H1 (cell line): ENCODE measurements around the gene RELL1. TPM values are rescaled to one million over a fixed set of nuclear protein-coding genes. Genes with fewer than 3 reads are reported as not detected.

Source experiments
- CTCF ChIA-PET: fragments of 300-600 bp; sonication (Branson Sonifier 250); formaldehyde crosslinking; loops from one replicate; lab custom pipeline; 2021; ENCODE audit not compliant: partially characterized antibody; lab: Charles Lee
- POLR2A ChIA-PET: fragments of 300-600 bp; sonication (Branson Sonifier 250); formaldehyde crosslinking; loops from one replicate; lab custom pipeline; 2021; ENCODE audit warnings: inconsistent platforms; ENCODE audit not compliant: partially characterized antibody; lab: Charles Lee
- DNase-seq, 2 experiments: peaks; one replicate each; pipeline versions ENCODE4 v3.0.0 to v3.0.0-alpha.2; 2010 to 2022; ENCODE audit warnings: low spot score in 2 of 2, low read depth in 1 of 2, mixed read lengths in 1 of 2
- FAIRE-seq: peaks from 2 replicates; lab custom pipeline; 2011; peaks lifted over from hg19 to GRCh38; lab: Jason Lieb, UNC
- H2AFZ ChIP-seq: 2 replicates; pipeline ENCODE4 v1.8.1; 2012; ENCODE audit warnings: low read length, inconsistent platforms
- H2AK5ac ChIP-seq: 2 replicates; pipeline ENCODE4 v1.6.1; 2013; ENCODE audit warnings: low read depth, low read length
- H2BK120ac ChIP-seq: replicated peaks from 2 replicates; pipeline ENCODE3; 2013; ENCODE audit warnings: low read depth, low read length, inconsistent platforms
- H2BK12ac ChIP-seq: 2 replicates; pipeline ENCODE4 v1.6.1; 2013; ENCODE audit warnings: low read depth, low read length
- H2BK15ac ChIP-seq: 2 replicates; pipeline ENCODE4 v1.6.1; 2013; ENCODE audit warnings: low read length
- H2BK20ac ChIP-seq: 2 replicates; pipeline ENCODE4 v1.6.1; 2013; ENCODE audit warnings: low read length
- H2BK5ac ChIP-seq: 2 replicates; pipeline ENCODE4 v1.6.1; 2013; ENCODE audit warnings: low read depth, low read length
- H3K14ac ChIP-seq: 2 replicates; pipeline ENCODE4 v1.6.1; 2013; ENCODE audit warnings: inconsistent platforms; ENCODE audit not compliant: insufficient read length
- H3K18ac ChIP-seq: 2 replicates; pipeline ENCODE4 v1.6.1; 2013; ENCODE audit warnings: low read length; ENCODE audit errors: extremely low read depth
- H3K23ac ChIP-seq: 2 replicates; pipeline ENCODE4 v1.6.1; 2013; ENCODE audit warnings: inconsistent platforms; ENCODE audit not compliant: insufficient read length
- H3K23me2 ChIP-seq: 2 replicates; pipeline ENCODE4 v1.6.1; 2013; ENCODE audit warnings: low read depth, low read length
- H3K27ac ChIP-seq: 2 replicates; pipeline ENCODE4 v1.6.1; 2011; ENCODE audit warnings: low read depth, low read length, inconsistent platforms
- H3K27me3 ChIP-seq, 4 experiments: replicated peaks in 1 of 4; 1 replicate in 1 of 4; 2 replicates in 3 of 4; pipeline versions ENCODE4 v1.6.1 to v1.8.1; 2011 to 2013; ENCODE audit warnings: low read length in 3 of 4, mild to moderate bottlenecking in 3 of 4, inconsistent platforms in 2 of 4, mixed read lengths in 2 of 4, moderate library complexity in 1 of 4; ENCODE audit not compliant: control insufficient read depth in 3 of 4, insufficient read depth in 3 of 4; ENCODE audit errors: extremely low read depth in 1 of 4
- H3K36me3 ChIP-seq, 4 experiments: 2 replicates each; pipeline versions ENCODE4 v1.6.1 to v1.8.1; 2011 to 2013; ENCODE audit warnings: mild to moderate bottlenecking in 4 of 4, low read length in 3 of 4, moderate library complexity in 2 of 4, control low read depth in 1 of 4, inconsistent platforms in 1 of 4; ENCODE audit not compliant: insufficient read depth in 4 of 4, control insufficient read depth in 2 of 4
- H3K4ac ChIP-seq: replicated peaks from 2 replicates; pipeline ENCODE3; 2013; ENCODE audit warnings: low read length, low read depth, mixed read lengths, inconsistent platforms; ENCODE audit not compliant: insufficient read length
- H3K4me1 ChIP-seq, 4 experiments: replicated peaks in 1 of 4; 1 replicate in 1 of 4; 2 replicates in 3 of 4; pipeline versions ENCODE4 v1.6.1 to v1.8.1; 2011 to 2013; ENCODE audit warnings: low read length in 3 of 4, inconsistent platforms in 2 of 4, mixed read lengths in 1 of 4; ENCODE audit not compliant: insufficient read depth in 4 of 4, control insufficient read depth in 3 of 4
- H3K4me2 ChIP-seq, 2 experiments: 2 replicates each; pipeline versions ENCODE4 v1.6.1 to v1.8.1; 2011 to 2013; ENCODE audit warnings: low read depth in 2 of 2, low read length in 2 of 2, control low read depth in 1 of 2, inconsistent platforms in 1 of 2, mild to moderate bottlenecking in 1 of 2; ENCODE audit not compliant: insufficient read depth in 1 of 2
- H3K4me3 ChIP-seq, 4 experiments: fragments of 200-600, 300-600 bp in 1 of 4; sonication (generic), shearing (Covaris generic), sonication (Bioruptor Twin) in 1 of 4; 2 replicates each; pipeline versions ENCODE4 v1.5.1 to v1.8.1; 2011 to 2016; ENCODE audit warnings: low read length in 4 of 4, low read depth in 3 of 4, control low read depth in 2 of 4, inconsistent platforms in 2 of 4, mild to moderate bottlenecking in 2 of 4, mixed read lengths in 1 of 4, moderate library complexity in 1 of 4; ENCODE audit not compliant: insufficient read depth in 2 of 4; ENCODE audit errors: extremely low read depth in 1 of 4
- H3K56ac ChIP-seq: replicated peaks from 2 replicates; pipeline ENCODE3; 2013; ENCODE audit warnings: low read depth, mild to moderate bottlenecking, mixed read lengths, low read length, inconsistent platforms; ENCODE audit not compliant: insufficient read length
- H3K79me1 ChIP-seq: 2 replicates; pipeline ENCODE4 v1.6.1; 2013; ENCODE audit warnings: low read depth, low read length, control low read depth
- H3K79me2 ChIP-seq, 2 experiments: 2 replicates each; pipeline versions ENCODE4 v1.6.1 to v1.8.1; 2012 to 2013; ENCODE audit warnings: low read length in 2 of 2, mild to moderate bottlenecking in 2 of 2, inconsistent platforms in 1 of 2; ENCODE audit not compliant: insufficient read depth in 2 of 2, control insufficient read depth in 1 of 2
- H3K9ac ChIP-seq, 4 experiments: replicated peaks in 1 of 4; 1 replicate in 1 of 4; 2 replicates in 3 of 4; pipeline versions ENCODE4 v1.6.1 to v1.8.1; 2011 to 2013; ENCODE audit warnings: low read depth in 3 of 4, low read length in 3 of 4, control low read depth in 2 of 4, mild to moderate bottlenecking in 2 of 4, moderate library complexity in 2 of 4, inconsistent platforms in 1 of 4; ENCODE audit errors: extremely low read depth in 1 of 4
- H3K9me3 ChIP-seq, 2 experiments: 2 replicates each; pipeline versions ENCODE4 v1.6.1 to v1.8.1; 2012 to 2013; ENCODE audit warnings: mild to moderate bottlenecking in 2 of 2, moderate library complexity in 2 of 2, control low read depth in 1 of 2, inconsistent platforms in 1 of 2, low read depth in 1 of 2, low read length in 1 of 2, mixed read lengths in 1 of 2; ENCODE audit not compliant: insufficient read depth in 2 of 2
- H4K20me1 ChIP-seq, 2 experiments: replicated peaks in 1 of 2; 2 replicates each; pipeline versions ENCODE3 to v1.8.1; 2011 to 2013; ENCODE audit warnings: inconsistent platforms in 2 of 2, low read length in 2 of 2, mild to moderate bottlenecking in 1 of 2; ENCODE audit not compliant: insufficient read depth in 2 of 2, control insufficient read depth in 1 of 2
- H4K5ac ChIP-seq: 2 replicates; pipeline ENCODE4 v1.6.1; 2013; ENCODE audit warnings: low read length, low read depth, mixed read lengths, inconsistent platforms; ENCODE audit not compliant: insufficient read length
- H4K8ac ChIP-seq: 2 replicates; pipeline ENCODE4 v1.8.0; 2013; ENCODE audit warnings: mild to moderate bottlenecking, moderate library complexity, low read length, inconsistent platforms; ENCODE audit not compliant: insufficient read depth; ENCODE audit errors: extremely low read depth
- H4K91ac ChIP-seq: replicated peaks from 2 replicates; pipeline ENCODE3; 2013; ENCODE audit warnings: low read length, mixed read lengths, inconsistent platforms; ENCODE audit not compliant: insufficient read length
- BCL11A ChIP-seq, 2 experiments: IDR thresholded peaks; one replicate each; pipeline ENCODE4 v1.6.1; 2011; ENCODE audit warnings: low read depth in 2 of 2, low read length in 2 of 2, mild to moderate bottlenecking in 2 of 2
- EP300 ChIP-seq, 2 experiments: IDR thresholded peaks; 1 replicate in 1 of 2; 2 replicates in 1 of 2; pipeline ENCODE4 v1.6.1; 2011 to 2012; ENCODE audit warnings: low read depth in 2 of 2, low read length in 2 of 2, mild to moderate bottlenecking in 2 of 2, borderline replicate concordance in 1 of 2, inconsistent platforms in 1 of 2, moderate library complexity in 1 of 2
- FOSL1 ChIP-seq: IDR thresholded peaks from 2 replicates; pipeline ENCODE4 v1.6.1; 2011; ENCODE audit warnings: mild to moderate bottlenecking, low read depth, low read length, moderate library complexity; ENCODE audit not compliant: insufficient read depth
- NANOG ChIP-seq: IDR thresholded peaks from 2 replicates; pipeline ENCODE4 v1.6.1; 2011; ENCODE audit warnings: low read length, low read depth, mild to moderate bottlenecking, inconsistent platforms; ENCODE audit not compliant: insufficient read depth, poor library complexity, severe bottlenecking
- PHF8 ChIP-seq: fragments of 200-600 bp; sonication (generic); conservative IDR thresholded peaks from 2 replicates; pipeline ENCODE4 v1.7.1; 2012; ENCODE audit warnings: low read depth, mild to moderate bottlenecking, inconsistent platforms, low read length, moderate library complexity
- TBP ChIP-seq: IDR thresholded peaks from 2 replicates; pipeline ENCODE4 v1.6.1; 2011; ENCODE audit warnings: low read depth, low read length, improper control_type of control experiment
- WGBS, 2 experiments: shearing (Covaris generic) in 1 of 2; methylation state at CpG; one replicate each; pipeline versions ENCODE4 v1.1.6 to v1.1.7; 2013 to 2015; ENCODE audit warnings: low lambda C conversion rate in 2 of 2, mixed read lengths in 2 of 2, inconsistent platforms in 1 of 2, low coverage in 1 of 2, missing lambda C conversion rate in 1 of 2; ENCODE audit not compliant: insufficient replicate concordance in 2 of 2, insufficient coverage in 1 of 2, insufficient read length in 1 of 2; ENCODE audit errors: extremely low coverage in 1 of 2, missing lambda C conversion rate in 1 of 2; 5-methylcytosine and 5-hydroxymethylcytosine counted together
- polyA plus RNA-seq, 7 experiments: library from polyadenylated mRNA; depleted of rRNA in 3 of 7; stranded (reverse) in 5 of 7; unstranded in 2 of 7; fragments of >200 nt in 5 of 7; fragments of 200-250 nt in 2 of 7; gene quantifications; 1 replicate in 5 of 7; 2 replicates in 1 of 7; 4 replicates in 1 of 7; pipeline versions ENCODE4 v1.2.1 to v1.2.3, GENCODE V29; 2011 to 2013; ENCODE audit warnings: missing spikeins in 2 of 7, mixed read lengths in 2 of 7
- total RNA-seq: library from RNA; stranded (reverse); fragmentation: NEBNext Ultra II Directional; extraction: Animal tissue kit (Norgen Biotek cat#: 25700); gene quantifications from 2 replicates; pipeline ENCODE4 v1.2.1, GENCODE V29; 2021
- TF ChIP-seq, protein P1 (sequence below): IDR thresholded peaks from 2 replicates; pipeline ENCODE4 v1.6.1; 2011; ENCODE audit warnings: low read length, improper control_type of control experiment

Gene RELL1
- total and polyA plus RNA-seq, 2 of the 8 experiments (the other 6 are each of a cell fraction or from before 2014, with no cell fraction given) = 2.1 to 14.1 TPM

DNA sequence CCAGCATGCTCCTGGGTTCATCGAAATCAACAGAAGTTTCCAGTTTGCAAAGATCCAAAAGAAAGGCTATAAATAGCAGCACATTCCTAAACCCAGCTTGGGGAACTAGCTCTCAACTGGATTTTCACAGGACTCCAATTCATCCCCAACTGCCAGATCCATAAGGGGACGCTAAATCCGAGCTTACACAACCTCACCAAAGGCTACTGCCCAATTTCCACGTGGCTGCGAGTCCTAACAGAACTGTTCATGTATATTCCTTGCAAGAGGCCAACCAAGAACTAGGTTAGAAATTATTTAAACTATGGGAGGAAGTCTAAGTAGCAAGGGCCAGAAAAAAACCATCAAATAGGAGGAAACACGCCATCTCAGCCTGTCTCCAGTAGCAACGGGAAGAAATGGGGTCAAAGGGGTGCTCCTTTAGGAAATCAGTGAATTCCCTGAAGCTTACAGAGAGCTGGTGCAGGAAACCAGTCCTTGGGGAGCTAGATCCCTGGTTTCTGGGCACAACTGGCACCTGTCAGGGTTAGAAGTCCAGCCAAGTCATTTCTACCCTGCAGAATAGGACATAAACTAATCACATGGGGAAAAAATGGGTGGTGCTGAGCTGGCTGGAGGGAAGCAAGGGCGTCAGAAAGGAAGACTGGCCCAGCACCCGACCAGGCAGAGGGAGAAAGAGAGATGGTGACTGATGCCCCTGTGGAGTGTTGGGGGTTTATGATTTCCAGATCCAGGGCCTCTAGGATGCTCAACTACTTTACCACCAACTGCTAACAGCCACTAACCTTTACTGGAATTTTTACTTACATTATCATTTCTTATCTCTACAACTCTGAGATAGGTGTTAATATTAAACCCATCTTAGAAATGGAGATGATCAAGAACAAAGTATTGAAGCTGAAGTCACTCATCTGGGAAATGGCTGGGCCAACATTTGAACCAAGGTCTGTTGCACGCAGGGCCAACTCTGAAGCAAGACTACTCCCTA lies 20.5 kb downstream of the RELL1 start:
- Histone ChIP-seq H2BK5ac (no peak overlapping the region), H3K4me3 (no peak overlapping the region), H2BK12ac (no peak overlapping the region), H2BK120ac (no peak overlapping the region), H2BK20ac (no peak overlapping the region), H4K8ac (no peak overlapping the region), H2AK5ac (no peak overlapping the region), H3K4ac (no peak overlapping the region), H2AFZ (no peak overlapping the region), H3K56ac (no peak overlapping the region), H3K4me2 (no peak overlapping the region)
- CTCF ChIA-PET = interaction anchor here (1.0 to 3.6 kb wide), 5 partner anchors 11 to 63 kb away, joined by 3 to 13 read pairs (median 4); partner anchors contain the start of gene RELL1
- POLR2A ChIA-PET = no interaction called here
- TF ChIP-seq NANOG (no peak), EP300 (IDR thresholded peaks at IDR 0.05; ENCODE audit: borderline replicate concordance in 1 of 2, low read depth in 2 of 2, low read length in 2 of 2) (no peak), FOSL1 (no peak), PHF8 (no peak), TBP (no peak), BCL11A (IDR thresholded peaks at IDR 0.05; ENCODE audit: low read depth in 2 of 2, low read length in 2 of 2) (no peak)
- TF ChIP-seq, protein P1, sequence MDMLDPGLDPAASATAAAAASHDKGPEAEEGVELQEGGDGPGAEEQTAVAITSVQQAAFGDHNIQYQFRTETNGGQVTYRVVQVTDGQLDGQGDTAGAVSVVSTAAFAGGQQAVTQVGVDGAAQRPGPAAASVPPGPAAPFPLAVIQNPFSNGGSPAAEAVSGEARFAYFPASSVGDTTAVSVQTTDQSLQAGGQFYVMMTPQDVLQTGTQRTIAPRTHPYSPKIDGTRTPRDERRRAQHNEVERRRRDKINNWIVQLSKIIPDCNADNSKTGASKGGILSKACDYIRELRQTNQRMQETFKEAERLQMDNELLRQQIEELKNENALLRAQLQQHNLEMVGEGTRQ = no peak
- TF ChIP-seq, all 59 proteins: peak for 0
- WGBS, 2 experiments = 82% methylated on average over 10 of the region's 10 CpGs; no CpG with 5 or more reads in 1 of the 2 experiments
- Histone ChIP-seq H2BK15ac (no peak overlapping the region), H3K27ac (no peak overlapping the region), H3K9me3 (peaks cover 0 to 9% of the 10 kb centered on the region in 2 experiments; a peak in 1 of 4 replicates), H3K4me1 (peaks cover 4 to 19% (median 11%) of the 10 kb centered on the region in 4 experiments), H4K5ac (no peak overlapping the region), H3K23me2 (no peaks in the 10 kb centered on the region; the same call in 1 of the 2 replicates), H3K9ac (no peak overlapping the region), H4K91ac (no peak overlapping the region), H3K79me2 (no peaks in the 10 kb centered on the region), H3K18ac (no peak overlapping the region), H3K36me3 (no peaks in the 10 kb centered on the region), H4K20me1 (no peaks in the 10 kb centered on the region), H3K79me1 (peaks cover 3% of the 10 kb centered on the region; the same call in 1 of the 2 replicates), H3K14ac (no peak overlapping the region), H3K27me3 (no peaks in the 10 kb centered on the region; a peak in 1 of 7 replicates), H3K23ac (no peak overlapping the region)
- no peak for DNase-seq
- no peak for FAIRE-seq
